OCI-LY1 (cell line): ENCODE results near the gene WIPF1.

ENCODE experiments used
- EZH2 ChIP-seq: fragments of 200-600 bp; sonication (generic), shearing (Covaris generic); IDR thresholded peaks from 2 replicates; pipeline ENCODE4 v1.8.0; 2017; ENCODE audit warnings: borderline replicate concordance, mixed run types, mild to moderate bottlenecking, antibody characterized with exemption, low read length, moderate library complexity, mixed read lengths
- TF ChIP-seq, protein P1 (sequence below): fragments of 200-600 bp; sonication (generic), shearing (Covaris generic); IDR thresholded peaks from 2 replicates; pipeline ENCODE4 v1.5.1; 2017; ENCODE audit warnings: mild to moderate bottlenecking, antibody characterized with exemption, low read length, moderate library complexity, mixed read lengths

- TF ChIP-seq, protein P1, sequence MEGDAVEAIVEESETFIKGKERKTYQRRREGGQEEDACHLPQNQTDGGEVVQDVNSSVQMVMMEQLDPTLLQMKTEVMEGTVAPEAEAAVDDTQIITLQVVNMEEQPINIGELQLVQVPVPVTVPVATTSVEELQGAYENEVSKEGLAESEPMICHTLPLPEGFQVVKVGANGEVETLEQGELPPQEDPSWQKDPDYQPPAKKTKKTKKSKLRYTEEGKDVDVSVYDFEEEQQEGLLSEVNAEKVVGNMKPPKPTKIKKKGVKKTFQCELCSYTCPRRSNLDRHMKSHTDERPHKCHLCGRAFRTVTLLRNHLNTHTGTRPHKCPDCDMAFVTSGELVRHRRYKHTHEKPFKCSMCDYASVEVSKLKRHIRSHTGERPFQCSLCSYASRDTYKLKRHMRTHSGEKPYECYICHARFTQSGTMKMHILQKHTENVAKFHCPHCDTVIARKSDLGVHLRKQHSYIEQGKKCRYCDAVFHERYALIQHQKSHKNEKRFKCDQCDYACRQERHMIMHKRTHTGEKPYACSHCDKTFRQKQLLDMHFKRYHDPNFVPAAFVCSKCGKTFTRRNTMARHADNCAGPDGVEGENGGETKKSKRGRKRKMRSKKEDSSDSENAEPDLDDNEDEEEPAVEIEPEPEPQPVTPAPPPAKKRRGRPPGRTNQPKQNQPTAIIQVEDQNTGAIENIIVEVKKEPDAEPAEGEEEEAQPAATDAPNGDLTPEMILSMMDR, result no peak
- TF ChIP-seq EZH2, result no peak
Measured at GRCh38 chr2:174613531-174613930, 15.9 kb upstream of the WIPF1 start.
